Stimulated activated CD8-positive, alpha-beta memory T cell treated with anti-CD3 and anti-CD28 coated beads, Interleukin-4, amount 100 ng/mL, for 48 hours (primary cell): Measurements from ENCODE around the gene ZC3H7B.
A peak's percentile ranks its signal among the peaks of the same experiment; 100 is the strongest.
"Not testable (repeated sequence)": the region's sequence is repeated elsewhere in the genome, so short reads cannot be mapped to it uniquely, and the experiment has no call there.

ENCODE experiments used
- DNase-seq: peaks from one replicate; pipeline ENCODE4 v3.0.0-alpha.2; 2020

Gene ZC3H7B

GRCh38 chr22:41301085-41302020, at the start of gene ZC3H7B:
ZC3H7B (plus strand) TSS chr22:41301525; CDS start chr22:41320661, 19,136 bp downstream.
- DNase-seq = peak; percentile 86

- no peak for DNase-seq
These were observed 49.0 kb upstream of the ZC3H7B start for GRCh38 chr22:41252365-41252764.

GRCh38 chr22:41254230-41254629, 47.1 kb upstream of the ZC3H7B start:
- no peak for DNase-seq

- DNase-seq = no peak
These were observed 44.8 kb upstream of the ZC3H7B start for GRCh38 chr22:41256254-41257253.

GRCh38 chr22:41257696-41258095, 43.6 kb upstream of the ZC3H7B start:
- no peak for DNase-seq

GRCh38 chr22:41259756-41260155, 41.6 kb upstream of the ZC3H7B start:
- DNase-seq = not testable (repeated sequence)

GRCh38 chr22:41260871-41261270, 40.5 kb upstream of the ZC3H7B start:
- DNase-seq = no peak

- no peak for DNase-seq
These were observed 39.6 kb upstream of the ZC3H7B start for GRCh38 chr22:41261541-41262249.

GRCh38 chr22:41262250-41262765, 39.0 kb upstream of the ZC3H7B start:
- DNase-seq = no peak

- no peak for DNase-seq
These were observed 37.6 kb upstream of the ZC3H7B start for GRCh38 chr22:41263704-41264103.

GRCh38 chr22:41264408-41264941, 36.9 kb upstream of the ZC3H7B start:
- DNase-seq = no peak

- no peak for DNase-seq
These were observed 33.4 kb upstream of the ZC3H7B start for GRCh38 chr22:41267958-41268357.

GRCh38 chr22:41271787-41272186, 29.5 kb upstream of the ZC3H7B start:
- DNase-seq = no peak

GRCh38 chr22:41273128-41273527, 28.2 kb upstream of the ZC3H7B start:
- DNase-seq = no peak

- DNase-seq = no peak
These were observed 26.5 kb upstream of the ZC3H7B start for GRCh38 chr22:41274856-41275255.

- no peak for DNase-seq
These were observed 21.3 kb upstream of the ZC3H7B start for GRCh38 chr22:41280065-41280464.

- no peak for DNase-seq
These were observed 20.5 kb upstream of the ZC3H7B start for GRCh38 chr22:41280854-41281253.

- DNase-seq = no peak
These were observed 16.9 kb upstream of the ZC3H7B start for GRCh38 chr22:41284465-41284864.

GRCh38 chr22:41285441-41285819, 15.9 kb upstream of the ZC3H7B start:
- DNase-seq = peak; percentile 89

- DNase-seq = peak; percentile 97
These were observed 15.3 kb upstream of the ZC3H7B start, which contains the start of gene RANGAP1 for GRCh38 chr22:41285820-41286638. RANGAP1 (minus strand) TSS chr22:41286187; CDS start chr22:41281044, 5,143 bp downstream.

- peak; percentile 66 for DNase-seq
These were observed 14.7 kb upstream of the ZC3H7B start for GRCh38 chr22:41286639-41287091.
